HepG2 (cell line): ENCODE measurements around the gene TMEM19. TPM values are rescaled to one million over a fixed set of nuclear protein-coding genes. Genes with fewer than 3 reads are reported as not detected.
A peak's percentile ranks its signal among the peaks of the same experiment; 100 is the strongest.

Experiments used
- CEBPG ChIP-seq: IDR thresholded peaks from 2 replicates; pipeline ENCODE4 v1.6.1; 2016
- HDAC2 ChIP-seq: sonication (generic); formaldehyde crosslinking; IDR thresholded peaks from 2 replicates; pipeline ENCODE4 v1.4.0; 2020; ENCODE audit warnings: missing genetic modification reagents
- JARID2 ChIP-seq: sonication (generic); formaldehyde crosslinking; IDR thresholded peaks from 2 replicates; pipeline ENCODE4 v1.8.1; 2023; ENCODE audit warnings: missing genetic modification reagents, inconsistent platforms; ENCODE audit not compliant: insufficient replicate concordance
- MED13 ChIP-seq: sonication (generic); formaldehyde crosslinking; IDR thresholded peaks from 2 replicates; pipeline ENCODE4 v1.5.0; 2020; ENCODE audit warnings: missing genetic modification reagents
- RBM39 ChIP-seq: fragments of 200-400 bp; formaldehyde crosslinking; IDR thresholded peaks from one replicate; pipeline ENCODE4 v1.6.1; 2018; ENCODE audit warnings: antibody characterized with exemption, mild to moderate bottlenecking, low read depth, low read length; ENCODE audit not compliant: poor library complexity, severe bottlenecking
- RFXAP ChIP-seq: sonication (generic); formaldehyde crosslinking; IDR thresholded peaks from 2 replicates; pipeline ENCODE4 v1.4.0; 2020; ENCODE audit warnings: missing genetic modification reagents, borderline replicate concordance
- SRSF1 ChIP-seq: fragments of 200-400 bp; formaldehyde crosslinking; optimal IDR thresholded peaks from 2 replicates; pipeline ENCODE3; 2017; ENCODE audit warnings: mild to moderate bottlenecking, low read depth, low read length, moderate library complexity
- ZFX ChIP-seq: sonication (generic); formaldehyde crosslinking; IDR thresholded peaks from 2 replicates; pipeline ENCODE4 v1.4.0; 2020; ENCODE audit warnings: mild to moderate bottlenecking, low read depth, missing genetic modification reagents, moderate library complexity
- polyA plus RNA-seq, 8 experiments: library from polyadenylated mRNA; depleted of rRNA in 3 of 8; stranded (reverse) in 7 of 8; unstranded in 1 of 8; fragments of >200 nt; fragmentation: Illumina TruSeq in 4 of 8; extraction: Trizol in 4 of 8; gene quantifications; 2 replicates each; pipeline versions ENCODE4 v1.2.1 to v1.2.3, GENCODE V29; 2011 to 2016; ENCODE audit warnings: low read depth in 4 of 8, missing spikeins in 1 of 8, mixed read lengths in 1 of 8; ENCODE audit not compliant: insufficient read depth in 1 of 8
- total RNA-seq, 5 experiments: library from RNA; depleted of rRNA; stranded (reverse); fragments of >200 nt; fragmentation: Illumina TruSeq; extraction: Trizol; gene quantifications; 2 replicates each; pipeline ENCODE4 v1.2.3, GENCODE V29; 2016; ENCODE audit warnings: low read depth in 1 of 5
- TF ChIP-seq, protein P1 (sequence below): sonication (generic); formaldehyde crosslinking; IDR thresholded peaks from 2 replicates; pipeline ENCODE4 v1.4.0; 2020; ENCODE audit warnings: missing genetic modification reagents, borderline replicate concordance
- TF ChIP-seq, protein P2 (sequence below): sonication (generic); formaldehyde crosslinking; IDR thresholded peaks from 2 replicates; pipeline ENCODE4 v1.4.0; 2020; ENCODE audit warnings: missing genetic modification reagents
- TF ChIP-seq, protein P3 (sequence below): sonication (generic); formaldehyde crosslinking; IDR thresholded peaks from 2 replicates; pipeline ENCODE4 v1.4.0; 2020; ENCODE audit warnings: missing genetic modification reagents, mild to moderate bottlenecking, borderline replicate concordance
- TF ChIP-seq, protein P4 (sequence below): sonication (generic); formaldehyde crosslinking; IDR thresholded peaks from 2 replicates; pipeline ENCODE4 v1.4.0; 2020; ENCODE audit warnings: missing genetic modification reagents
- TF ChIP-seq, protein P5 (sequence below): sonication (generic); formaldehyde crosslinking; IDR thresholded peaks from 2 replicates; pipeline ENCODE4 v1.8.0; 2022; ENCODE audit warnings: mild to moderate bottlenecking, missing genetic modification reagents, moderate library complexity
- TF ChIP-seq, protein P6 (sequence below): sonication (generic); formaldehyde crosslinking; IDR thresholded peaks from 2 replicates; pipeline ENCODE4 v1.8.0; 2022; ENCODE audit warnings: missing genetic modification reagents, mild to moderate bottlenecking, inconsistent platforms, borderline replicate concordance

TMEM19 gene
- total and polyA plus RNA-seq, 2 of the 13 experiments (the other 11 are each of a cell fraction or from before 2014, with no cell fraction given) = 16.9 to 22.5 TPM

DNA sequence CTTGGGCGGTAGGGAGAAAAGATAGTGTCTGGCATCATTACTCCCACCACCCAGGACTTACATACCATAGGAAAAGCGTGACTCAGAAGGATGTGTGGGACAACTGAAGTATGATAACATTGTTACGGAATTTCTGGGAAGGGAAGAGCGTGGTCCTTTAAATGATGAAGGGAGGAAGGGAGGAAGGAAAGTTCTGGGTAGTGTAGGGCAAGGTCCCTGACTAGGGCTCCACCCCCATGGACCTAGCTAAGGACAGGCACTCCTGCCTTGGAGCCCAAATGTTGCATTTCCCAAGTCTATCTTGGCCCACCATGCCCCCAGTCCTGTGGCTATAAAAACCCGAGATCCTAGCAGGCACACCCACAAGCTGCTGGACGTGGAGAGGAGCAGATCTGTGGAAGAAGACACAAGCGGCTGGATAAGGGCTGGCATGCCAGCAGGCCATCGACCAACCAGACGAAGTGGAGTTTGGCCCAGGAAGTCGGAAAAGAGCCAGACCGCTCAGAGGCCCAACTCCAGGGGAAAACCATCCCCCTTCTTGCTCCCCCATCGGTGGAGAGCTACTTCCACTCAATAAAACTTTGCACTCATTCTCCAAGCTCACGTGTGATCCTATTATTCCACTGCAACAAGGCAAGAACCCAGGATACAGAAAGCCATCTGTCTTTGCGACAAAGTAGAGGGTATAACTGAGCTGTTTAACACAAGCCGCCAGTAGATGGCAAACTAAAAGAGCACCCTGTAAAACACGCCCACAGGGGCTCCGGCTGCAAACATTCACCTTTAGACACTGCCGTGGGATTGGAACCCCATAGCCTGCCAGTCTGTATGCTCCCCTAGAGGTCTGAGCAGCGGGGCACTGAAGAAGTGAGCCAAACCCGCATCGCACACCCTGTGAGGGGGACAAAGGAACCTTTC, 45.8 kb downstream of the TMEM19 start (continued):
- TF ChIP-seq, protein P1, sequence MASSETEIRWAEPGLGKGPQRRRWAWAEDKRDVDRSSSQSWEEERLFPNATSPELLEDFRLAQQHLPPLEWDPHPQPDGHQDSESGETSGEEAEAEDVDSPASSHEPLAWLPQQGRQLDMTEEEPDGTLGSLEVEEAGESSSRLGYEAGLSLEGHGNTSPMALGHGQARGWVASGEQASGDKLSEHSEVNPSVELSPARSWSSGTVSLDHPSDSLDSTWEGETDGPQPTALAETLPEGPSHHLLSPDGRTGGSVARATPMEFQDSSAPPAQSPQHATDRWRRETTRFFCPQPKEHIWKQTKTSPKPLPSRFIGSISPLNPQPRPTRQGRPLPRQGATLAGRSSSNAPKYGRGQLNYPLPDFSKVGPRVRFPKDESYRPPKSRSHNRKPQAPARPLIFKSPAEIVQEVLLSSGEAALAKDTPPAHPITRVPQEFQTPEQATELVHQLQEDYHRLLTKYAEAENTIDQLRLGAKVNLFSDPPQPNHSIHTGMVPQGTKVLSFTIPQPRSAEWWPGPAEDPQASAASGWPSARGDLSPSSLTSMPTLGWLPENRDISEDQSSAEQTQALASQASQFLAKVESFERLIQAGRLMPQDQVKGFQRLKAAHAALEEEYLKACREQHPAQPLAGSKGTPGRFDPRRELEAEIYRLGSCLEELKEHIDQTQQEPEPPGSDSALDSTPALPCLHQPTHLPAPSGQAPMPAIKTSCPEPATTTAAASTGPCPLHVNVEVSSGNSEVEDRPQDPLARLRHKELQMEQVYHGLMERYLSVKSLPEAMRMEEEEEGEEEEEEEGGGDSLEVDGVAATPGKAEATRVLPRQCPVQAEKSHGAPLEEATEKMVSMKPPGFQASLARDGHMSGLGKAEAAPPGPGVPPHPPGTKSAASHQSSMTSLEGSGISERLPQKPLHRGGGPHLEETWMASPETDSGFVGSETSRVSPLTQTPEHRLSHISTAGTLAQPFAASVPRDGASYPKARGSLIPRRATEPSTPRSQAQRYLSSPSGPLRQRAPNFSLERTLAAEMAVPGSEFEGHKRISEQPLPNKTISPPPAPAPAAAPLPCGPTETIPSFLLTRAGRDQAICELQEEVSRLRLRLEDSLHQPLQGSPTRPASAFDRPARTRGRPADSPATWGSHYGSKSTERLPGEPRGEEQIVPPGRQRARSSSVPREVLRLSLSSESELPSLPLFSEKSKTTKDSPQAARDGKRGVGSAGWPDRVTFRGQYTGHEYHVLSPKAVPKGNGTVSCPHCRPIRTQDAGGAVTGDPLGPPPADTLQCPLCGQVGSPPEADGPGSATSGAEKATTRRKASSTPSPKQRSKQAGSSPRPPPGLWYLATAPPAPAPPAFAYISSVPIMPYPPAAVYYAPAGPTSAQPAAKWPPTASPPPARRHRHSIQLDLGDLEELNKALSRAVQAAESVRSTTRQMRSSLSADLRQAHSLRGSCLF (CRISPR knock-in tag) = no peak
- TF ChIP-seq, protein P2, sequence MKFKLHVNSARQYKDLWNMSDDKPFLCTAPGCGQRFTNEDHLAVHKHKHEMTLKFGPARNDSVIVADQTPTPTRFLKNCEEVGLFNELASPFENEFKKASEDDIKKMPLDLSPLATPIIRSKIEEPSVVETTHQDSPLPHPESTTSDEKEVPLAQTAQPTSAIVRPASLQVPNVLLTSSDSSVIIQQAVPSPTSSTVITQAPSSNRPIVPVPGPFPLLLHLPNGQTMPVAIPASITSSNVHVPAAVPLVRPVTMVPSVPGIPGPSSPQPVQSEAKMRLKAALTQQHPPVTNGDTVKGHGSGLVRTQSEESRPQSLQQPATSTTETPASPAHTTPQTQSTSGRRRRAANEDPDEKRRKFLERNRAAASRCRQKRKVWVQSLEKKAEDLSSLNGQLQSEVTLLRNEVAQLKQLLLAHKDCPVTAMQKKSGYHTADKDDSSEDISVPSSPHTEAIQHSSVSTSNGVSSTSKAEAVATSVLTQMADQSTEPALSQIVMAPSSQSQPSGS (CRISPR knock-in tag) = no peak
- TF ChIP-seq SRSF1 (no peak), RFXAP (CRISPR knock-in tag) (no peak), ZFX (CRISPR knock-in tag) (peak; percentile 87), CEBPG (0 out of 2 replicates have a peak, but pooled peaks have one; percentile 13), MED13 (CRISPR knock-in tag) (no peak), JARID2 (no peak), HDAC2 (CRISPR knock-in tag) (peak; percentile 33; the same call in 1 of the 2 replicates), RBM39 (no peak)
- TF ChIP-seq, protein P3, sequence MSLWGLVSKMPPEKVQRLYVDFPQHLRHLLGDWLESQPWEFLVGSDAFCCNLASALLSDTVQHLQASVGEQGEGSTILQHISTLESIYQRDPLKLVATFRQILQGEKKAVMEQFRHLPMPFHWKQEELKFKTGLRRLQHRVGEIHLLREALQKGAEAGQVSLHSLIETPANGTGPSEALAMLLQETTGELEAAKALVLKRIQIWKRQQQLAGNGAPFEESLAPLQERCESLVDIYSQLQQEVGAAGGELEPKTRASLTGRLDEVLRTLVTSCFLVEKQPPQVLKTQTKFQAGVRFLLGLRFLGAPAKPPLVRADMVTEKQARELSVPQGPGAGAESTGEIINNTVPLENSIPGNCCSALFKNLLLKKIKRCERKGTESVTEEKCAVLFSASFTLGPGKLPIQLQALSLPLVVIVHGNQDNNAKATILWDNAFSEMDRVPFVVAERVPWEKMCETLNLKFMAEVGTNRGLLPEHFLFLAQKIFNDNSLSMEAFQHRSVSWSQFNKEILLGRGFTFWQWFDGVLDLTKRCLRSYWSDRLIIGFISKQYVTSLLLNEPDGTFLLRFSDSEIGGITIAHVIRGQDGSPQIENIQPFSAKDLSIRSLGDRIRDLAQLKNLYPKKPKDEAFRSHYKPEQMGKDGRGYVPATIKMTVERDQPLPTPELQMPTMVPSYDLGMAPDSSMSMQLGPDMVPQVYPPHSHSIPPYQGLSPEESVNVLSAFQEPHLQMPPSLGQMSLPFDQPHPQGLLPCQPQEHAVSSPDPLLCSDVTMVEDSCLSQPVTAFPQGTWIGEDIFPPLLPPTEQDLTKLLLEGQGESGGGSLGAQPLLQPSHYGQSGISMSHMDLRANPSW (CRISPR knock-in tag) = no peak
- TF ChIP-seq, protein P4, sequence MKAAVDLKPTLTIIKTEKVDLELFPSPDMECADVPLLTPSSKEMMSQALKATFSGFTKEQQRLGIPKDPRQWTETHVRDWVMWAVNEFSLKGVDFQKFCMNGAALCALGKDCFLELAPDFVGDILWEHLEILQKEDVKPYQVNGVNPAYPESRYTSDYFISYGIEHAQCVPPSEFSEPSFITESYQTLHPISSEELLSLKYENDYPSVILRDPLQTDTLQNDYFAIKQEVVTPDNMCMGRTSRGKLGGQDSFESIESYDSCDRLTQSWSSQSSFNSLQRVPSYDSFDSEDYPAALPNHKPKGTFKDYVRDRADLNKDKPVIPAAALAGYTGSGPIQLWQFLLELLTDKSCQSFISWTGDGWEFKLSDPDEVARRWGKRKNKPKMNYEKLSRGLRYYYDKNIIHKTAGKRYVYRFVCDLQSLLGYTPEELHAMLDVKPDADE (CRISPR knock-in tag) = no peak
- TF ChIP-seq, protein P5, sequence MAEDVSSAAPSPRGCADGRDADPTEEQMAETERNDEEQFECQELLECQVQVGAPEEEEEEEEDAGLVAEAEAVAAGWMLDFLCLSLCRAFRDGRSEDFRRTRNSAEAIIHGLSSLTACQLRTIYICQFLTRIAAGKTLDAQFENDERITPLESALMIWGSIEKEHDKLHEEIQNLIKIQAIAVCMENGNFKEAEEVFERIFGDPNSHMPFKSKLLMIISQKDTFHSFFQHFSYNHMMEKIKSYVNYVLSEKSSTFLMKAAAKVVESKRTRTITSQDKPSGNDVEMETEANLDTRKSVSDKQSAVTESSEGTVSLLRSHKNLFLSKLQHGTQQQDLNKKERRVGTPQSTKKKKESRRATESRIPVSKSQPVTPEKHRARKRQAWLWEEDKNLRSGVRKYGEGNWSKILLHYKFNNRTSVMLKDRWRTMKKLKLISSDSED (CRISPR knock-in tag) = no peak
- TF ChIP-seq, protein P6, sequence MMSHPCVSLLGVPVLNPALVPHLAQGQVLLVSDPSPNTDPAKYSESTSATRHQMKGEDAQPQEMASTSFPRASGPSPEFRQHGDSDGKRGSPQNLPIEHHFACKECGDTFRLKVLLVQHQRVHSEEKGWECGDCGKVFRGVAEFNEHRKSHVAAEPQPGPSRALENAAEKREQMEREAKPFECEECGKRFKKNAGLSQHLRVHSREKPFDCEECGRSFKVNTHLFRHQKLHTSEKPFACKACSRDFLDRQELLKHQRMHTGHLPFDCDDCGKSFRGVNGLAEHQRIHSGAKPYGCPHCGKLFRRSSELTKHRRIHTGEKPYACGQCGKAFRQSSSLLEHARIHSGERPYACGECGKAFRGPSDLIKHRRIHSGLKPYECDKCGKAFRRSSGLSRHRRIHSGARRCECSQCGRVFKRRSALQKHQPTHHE (CRISPR knock-in tag) = no peak
